NCI-H146 treated with DMSO at 0.1 percent for 48 hours (cell line): Measurements from ENCODE around the gene HEXIM2.
A peak's percentile ranks its signal among the peaks of the same experiment; 100 is the strongest.

ENCODE experiments used
- DNase-seq: peaks from one replicate; lab custom pipeline; 2025; ENCODE audit not compliant: unreplicated experiment; lab: John Stamatoyannopoulos, UW

HEXIM2 gene

DNA sequence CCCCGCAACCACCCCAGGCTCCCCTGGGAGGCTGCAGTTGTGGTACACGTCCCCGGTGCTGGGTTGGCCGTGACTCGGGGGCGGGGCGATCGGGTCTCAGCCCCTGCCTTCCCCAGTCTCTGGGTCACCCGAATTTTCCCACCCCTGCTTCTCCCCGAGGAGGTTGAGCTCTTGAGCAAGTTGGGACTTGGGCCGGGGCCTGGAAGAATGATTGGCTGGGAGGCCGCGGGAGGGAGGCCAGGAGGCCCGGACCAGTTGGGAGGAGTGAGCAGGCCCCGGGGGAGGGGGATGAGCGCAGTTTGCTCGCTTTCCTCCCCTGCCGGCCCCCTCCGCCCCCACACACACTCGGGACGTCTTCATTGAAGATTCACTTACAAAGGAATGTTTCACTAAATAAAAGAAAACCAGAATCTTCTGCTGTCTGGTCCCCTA, 17.9 kb upstream of the HEXIM2 start:
- no peak for DNase-seq

GRCh38 chr17:45144199-45145034, 17.3 kb upstream of the HEXIM2 start:
- no peak for DNase-seq

GRCh38 chr17:45145035-45145389, 16.7 kb upstream of the HEXIM2 start:
- no peak for DNase-seq

DNA sequence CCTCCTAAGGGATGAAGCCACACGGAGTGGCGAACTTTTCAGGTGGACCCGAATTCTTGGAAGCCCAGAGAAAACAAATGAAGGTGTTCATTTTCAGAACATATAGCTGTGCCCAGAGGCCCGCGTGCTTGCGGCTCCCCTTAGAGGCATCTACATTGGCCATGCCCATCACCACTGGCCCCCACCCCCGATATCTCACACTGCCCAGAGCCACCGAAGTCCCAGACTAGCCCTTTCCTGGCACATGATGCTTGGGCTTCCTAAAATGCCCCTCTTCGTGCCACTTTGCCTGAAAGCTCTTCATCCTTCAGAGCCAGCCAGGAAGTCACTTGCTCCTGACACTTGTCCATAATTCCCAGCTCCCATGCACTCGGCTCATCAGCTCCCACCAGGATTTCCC, 15.5 kb upstream of the HEXIM2 start:
- no peak for DNase-seq

GRCh38 chr17:45146592-45146889, 15.1 kb upstream of the HEXIM2 start:
- DNase-seq = no peak

DNA sequence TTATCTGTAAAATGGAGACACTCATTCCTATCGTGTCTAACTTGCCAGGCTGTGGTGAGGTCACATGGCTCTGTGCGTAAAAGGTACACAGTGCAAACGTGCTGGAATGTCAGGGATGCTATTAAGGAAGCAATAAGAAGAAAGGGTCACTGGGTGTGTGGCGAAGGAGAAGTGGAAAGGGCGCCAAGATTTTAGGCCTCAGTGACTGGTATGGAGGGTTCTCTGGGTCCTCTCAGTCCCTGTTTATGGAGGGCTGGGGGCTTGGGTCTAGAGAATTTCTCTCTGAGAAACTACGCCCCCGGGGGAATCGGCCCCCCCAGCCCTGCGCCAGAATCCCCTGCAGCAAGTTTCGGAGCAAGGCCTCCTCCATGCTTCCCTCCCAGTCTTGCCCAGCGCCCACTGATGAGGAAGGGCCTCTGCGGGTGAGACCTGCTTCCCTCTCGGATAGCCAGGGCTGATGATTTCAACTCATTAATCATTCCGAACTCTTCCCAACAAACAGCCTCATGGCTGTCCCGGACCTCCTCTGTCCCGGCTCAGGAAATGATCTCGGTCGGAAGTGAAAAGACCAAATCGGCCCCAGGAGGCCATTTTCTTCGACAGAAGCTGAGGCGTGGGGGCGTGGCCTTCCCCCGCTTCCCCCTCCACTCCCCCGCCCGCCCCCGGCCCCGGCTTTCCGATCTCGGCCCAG, 14.6 kb upstream of the HEXIM2 start:
- DNase-seq = peak; percentile 61

DNA sequence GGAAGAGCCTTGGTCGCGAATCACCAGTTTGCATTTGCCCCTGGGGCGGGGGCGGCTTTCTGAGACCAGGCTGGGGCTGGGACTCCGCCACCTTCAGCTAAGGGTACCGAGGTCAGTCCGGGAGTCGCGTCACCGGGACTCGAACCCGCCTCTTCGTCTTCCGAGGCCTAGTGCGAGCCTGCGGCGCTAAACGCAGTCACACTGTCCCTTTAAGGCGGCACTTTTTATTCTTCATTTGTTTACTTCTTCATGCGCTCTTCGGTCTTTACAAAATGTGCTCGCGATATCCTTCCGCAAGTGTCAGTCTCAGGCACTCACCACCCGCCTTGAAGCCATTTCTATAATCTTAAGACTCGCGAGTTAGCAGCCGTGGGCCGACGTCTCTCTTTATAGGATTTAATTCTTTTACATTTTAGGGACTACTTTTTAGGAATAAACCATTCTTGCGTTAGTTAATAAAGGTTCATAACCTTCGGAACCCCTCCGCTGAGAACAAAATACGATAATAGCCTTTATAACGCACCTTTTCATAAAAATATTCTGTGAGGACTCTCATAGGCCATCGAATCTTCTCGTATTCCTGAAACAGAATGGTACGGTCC, 14.0 kb upstream of the HEXIM2 start:
- peak; percentile 74 for DNase-seq

DNA sequence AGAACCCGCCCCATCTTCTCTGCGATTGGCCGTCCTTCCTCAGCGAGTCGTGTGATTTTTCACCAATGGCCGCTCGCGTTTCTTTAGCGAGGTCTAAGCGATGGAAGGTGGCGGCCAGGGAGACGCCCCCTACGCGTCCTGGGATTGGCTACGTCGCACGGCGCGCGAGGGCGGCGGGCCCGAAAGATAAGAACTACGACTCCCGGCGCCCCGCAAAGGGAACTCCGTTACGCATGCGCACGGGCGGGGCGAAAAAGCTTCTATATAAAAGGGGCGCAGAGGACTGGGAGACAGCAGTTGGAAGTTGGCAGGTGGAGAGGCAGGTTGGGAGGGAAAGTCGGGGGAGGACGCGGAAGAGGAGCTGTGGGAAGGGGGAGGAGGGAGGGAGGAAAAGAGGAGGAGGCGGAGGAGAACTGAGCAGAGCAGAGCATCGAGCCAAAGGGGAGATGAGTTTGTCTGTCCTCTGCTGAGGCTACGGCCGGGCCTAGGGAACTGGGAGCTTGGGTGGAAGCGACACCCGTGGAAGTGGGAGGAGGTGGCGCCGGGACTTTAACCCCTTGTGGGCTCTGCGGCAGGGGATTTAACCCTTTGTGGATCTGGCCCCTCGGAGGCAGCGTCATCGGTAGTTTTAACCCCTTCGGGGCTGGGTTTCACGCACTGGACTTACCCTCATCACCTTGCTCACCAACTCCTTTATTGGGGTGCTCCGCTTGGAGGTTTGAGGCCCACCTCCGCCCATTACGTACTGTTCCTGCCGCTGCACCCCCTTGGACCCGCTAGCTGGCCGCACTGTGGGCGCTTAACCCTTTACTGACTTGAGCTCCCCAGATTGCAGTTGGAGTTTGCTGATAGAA, 13.3 kb upstream of the HEXIM2 start, which contains the start of gene HEXIM1:
HEXIM1 (plus strand) TSS at position 293 of the 854 bp plus-strand sequence. CDS start 716 bp downstream, outside the sequence.
- peak; percentile 99 for DNase-seq

DNA sequence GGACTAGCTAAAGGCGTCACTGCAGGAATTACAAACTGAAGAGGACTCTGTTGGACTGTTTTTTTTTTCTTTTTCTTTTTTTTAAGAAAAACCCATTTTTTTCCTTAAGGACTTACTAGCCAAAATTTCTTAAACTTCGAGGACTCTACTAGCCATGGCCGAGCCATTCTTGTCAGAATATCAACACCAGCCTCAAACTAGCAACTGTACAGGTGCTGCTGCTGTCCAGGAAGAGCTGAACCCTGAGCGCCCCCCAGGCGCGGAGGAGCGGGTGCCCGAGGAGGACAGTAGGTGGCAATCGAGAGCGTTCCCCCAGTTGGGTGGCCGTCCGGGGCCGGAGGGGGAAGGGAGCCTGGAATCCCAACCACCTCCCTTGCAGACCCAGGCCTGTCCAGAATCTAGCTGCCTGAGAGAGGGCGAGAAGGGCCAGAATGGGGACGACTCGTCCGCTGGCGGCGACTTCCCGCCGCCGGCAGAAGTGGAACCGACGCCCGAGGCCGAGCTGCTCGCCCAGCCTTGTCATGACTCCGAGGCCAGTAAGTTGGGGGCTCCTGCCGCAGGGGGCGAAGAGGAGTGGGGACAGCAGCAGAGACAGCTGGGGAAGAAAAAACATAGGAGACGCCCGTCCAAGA, 12.5 kb upstream of the HEXIM2 start:
- DNase-seq = peak; percentile 69

DNA sequence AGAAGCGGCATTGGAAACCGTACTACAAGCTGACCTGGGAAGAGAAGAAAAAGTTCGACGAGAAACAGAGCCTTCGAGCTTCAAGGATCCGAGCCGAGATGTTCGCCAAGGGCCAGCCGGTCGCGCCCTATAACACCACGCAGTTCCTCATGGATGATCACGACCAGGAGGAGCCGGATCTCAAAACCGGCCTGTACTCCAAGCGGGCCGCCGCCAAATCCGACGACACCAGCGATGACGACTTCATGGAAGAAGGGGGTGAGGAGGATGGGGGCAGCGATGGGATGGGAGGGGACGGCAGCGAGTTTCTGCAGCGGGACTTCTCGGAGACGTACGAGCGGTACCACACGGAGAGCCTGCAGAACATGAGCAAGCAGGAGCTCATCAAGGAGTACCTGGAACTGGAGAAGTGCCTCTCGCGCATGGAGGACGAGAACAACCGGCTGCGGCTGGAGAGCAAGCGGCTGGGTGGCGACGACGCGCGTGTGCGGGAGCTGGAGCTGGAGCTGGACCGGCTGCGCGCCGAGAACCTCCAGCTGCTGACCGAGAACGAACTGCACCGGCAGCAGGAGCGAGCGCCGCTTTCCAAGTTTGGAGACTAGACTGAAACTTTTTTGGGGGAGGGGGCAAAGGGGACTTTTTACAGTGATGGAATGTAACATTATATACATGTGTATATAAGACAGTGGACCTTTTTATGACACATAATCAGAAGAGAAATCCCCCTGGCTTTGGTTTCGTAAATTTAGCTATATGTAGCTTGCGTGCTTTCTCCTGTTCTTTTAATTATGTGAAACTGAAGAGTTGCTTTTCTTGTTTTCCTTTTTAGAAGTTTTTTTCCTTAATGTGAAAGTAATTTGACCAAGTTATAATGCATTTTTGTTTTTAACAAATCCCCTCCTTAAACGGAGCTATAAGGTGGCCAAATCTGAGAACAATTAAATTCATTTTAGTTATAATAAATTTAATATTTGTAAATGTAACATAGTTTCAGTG, 11.7 kb upstream of the HEXIM2 start:
- peak; percentile 25 for DNase-seq

DNA sequence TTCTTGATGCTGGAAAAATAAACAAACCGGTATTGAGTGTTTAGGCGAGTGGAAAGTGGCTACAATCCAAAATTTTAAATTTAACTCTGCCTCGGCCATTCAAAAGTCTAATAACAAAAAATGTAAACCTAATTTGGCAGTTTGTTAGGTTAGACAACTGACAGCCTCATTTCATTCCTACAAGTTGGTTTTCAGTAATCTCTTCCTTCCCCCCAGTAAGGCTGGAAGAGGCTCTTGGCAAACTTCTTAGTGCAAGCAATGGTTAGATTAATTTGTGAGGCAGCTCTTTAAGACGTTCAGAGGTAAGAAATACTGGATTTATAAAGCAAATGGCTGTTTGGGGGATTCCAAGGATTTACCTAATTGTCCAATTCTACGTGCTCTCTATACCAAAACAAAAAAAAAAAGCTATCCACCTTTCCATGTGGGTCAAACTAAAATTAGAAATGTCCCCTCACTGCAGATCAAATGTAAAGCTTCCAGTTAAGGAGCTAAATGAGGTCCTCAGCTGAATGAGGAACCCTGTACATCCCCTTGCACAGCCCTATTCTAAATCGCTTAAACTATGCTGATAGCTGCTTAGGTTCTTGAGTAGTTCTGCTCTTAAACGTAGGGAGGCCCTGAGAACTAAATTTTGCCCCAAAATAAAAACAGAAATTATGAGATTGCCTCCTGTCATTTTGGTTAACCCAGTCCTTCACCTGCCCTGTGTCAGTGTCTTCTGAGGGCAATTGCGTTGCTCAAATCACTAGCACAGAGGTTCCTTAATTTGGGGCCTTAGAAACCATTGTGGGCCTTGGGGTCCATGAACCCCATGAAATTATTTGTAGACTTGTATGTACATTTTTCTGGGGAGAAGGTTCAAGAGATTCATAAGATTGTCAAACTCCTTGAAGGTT, 10.5 kb upstream of the HEXIM2 start:
- DNase-seq = no peak

DNA sequence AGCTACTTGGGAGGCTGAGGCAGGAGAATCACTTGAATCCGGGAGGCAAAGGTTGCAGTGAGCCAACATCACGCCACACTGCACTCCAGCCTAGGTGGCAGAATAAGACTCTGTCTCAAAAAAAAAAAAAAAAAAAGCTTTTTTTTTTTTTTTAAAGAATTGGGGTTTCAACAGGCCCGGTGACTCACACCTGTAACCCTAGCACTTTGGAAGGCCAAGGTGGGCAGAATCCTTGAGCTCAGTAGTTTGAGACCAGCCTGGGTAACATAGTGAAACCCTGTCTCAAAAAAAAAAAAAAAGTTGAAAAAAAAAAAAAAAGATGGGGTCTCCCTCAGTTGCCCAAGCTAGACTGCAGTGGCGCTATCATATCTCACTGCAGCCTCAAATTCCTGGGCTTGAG, 6.6 kb upstream of the HEXIM2 start:
- no peak for DNase-seq

- DNase-seq = no peak
Measured at GRCh38 chr17:45155483-45155882, 6.2 kb upstream of the HEXIM2 start.

DNA sequence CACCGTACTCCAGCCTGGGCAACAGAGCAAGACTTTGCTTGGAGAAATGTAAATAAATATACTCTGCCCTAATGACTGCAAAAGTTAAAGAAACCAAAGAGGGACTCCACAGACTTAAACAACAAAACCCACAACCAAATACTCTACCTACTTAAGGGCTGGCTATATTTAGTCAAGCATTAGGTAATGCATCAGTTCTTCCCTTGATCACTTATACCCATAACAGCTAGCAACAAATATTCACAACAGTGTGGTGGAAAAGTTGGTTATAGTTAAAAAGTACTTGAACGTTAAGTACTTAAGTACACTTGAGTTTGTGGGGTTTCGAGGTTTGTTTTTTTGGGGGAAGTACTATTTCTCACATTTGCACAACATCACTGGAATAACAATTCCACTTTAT, 5.4 kb upstream of the HEXIM2 start:
- DNase-seq = no peak

DNA sequence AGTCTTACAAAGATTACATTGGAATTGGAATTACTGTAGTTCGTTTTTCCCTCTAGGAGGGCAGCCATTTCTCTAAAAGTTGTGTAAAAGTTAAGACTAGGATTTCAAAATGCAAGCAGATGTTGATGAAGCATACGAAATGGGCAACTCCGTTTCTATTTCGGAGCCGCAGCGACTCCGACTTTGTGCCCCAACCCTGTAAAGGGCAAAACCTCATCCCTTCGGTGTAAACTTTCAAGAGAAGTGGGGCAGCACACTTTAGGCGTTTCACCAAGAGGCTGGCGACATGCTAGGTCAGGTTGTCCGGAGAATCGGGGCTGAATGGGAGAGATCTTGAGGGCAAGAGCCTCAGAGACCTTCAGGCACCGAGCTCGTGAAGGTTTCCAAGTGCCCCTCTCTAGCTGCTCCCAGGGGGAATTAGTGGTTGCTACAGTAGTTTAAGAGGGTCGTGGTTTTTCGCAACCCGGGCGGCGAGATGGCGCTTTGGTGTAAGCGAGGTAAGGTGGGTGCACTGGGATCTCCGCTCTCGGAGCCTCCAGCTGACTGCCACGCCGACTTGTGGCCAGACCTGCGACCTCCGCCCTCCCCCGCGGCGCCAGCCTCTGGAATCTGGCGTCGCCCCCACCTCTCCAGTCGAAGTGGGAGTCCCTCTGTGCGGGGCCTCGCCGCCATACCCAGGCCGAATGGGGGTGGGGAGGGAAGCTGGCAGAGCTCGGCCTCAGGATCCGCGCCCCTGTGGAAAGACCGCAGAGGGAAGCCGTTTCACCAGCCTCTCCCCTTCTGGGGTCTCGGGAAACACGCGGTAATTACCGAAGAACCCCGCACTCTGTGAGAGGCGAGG, 1.0 kb upstream of the HEXIM2 start:
- peak; percentile 59 for DNase-seq

GRCh38 chr17:45162025-45162687, 481 bp downstream of the HEXIM2 start:
- DNase-seq = no peak

- no peak for DNase-seq
Measured at GRCh38 chr17:45164734-45165269, 3.1 kb downstream of the HEXIM2 start.
